Liver (tissue), 9 donors: ENCODE data around the gene ANXA9. TPM values are rescaled to one million over a fixed set of nuclear protein-coding genes. Genes with fewer than 3 reads are reported as not detected.

ENCODE experiments used
- DNase-seq: peaks from one replicate; pipeline ENCODE4 v3.0.0-alpha.2; 2017; ENCODE audit warnings: low spot score
- H3K27ac ChIP-seq, 2 donors: one replicate each; pipeline ENCODE4 v1.7.0; 2013; ENCODE audit warnings: inconsistent platforms in 2 of 2, low read length in 2 of 2, control low read depth in 1 of 2, low read depth in 1 of 2, mild to moderate bottlenecking in 1 of 2
- H3K27me3 ChIP-seq, 4 donors: one replicate each; pipeline versions ENCODE4 v1.6.1 to v1.7.0; 2013; ENCODE audit warnings: low read length in 3 of 4, inconsistent platforms in 1 of 4, mild to moderate bottlenecking in 1 of 4, moderate library complexity in 1 of 4; ENCODE audit not compliant: control insufficient read depth in 4 of 4, insufficient read depth in 4 of 4
- H3K36me3 ChIP-seq, 4 donors: one replicate each; pipeline versions ENCODE4 v1.6.1 to v1.7.0; 2013; ENCODE audit warnings: low read length in 3 of 4, mild to moderate bottlenecking in 3 of 4, low read depth in 1 of 4, moderate library complexity in 1 of 4; ENCODE audit not compliant: control insufficient read depth in 4 of 4, insufficient read depth in 3 of 4
- H3K4me1 ChIP-seq, 4 donors: one replicate each; pipeline versions ENCODE4 v1.6.1 to v1.7.0; 2013; ENCODE audit warnings: low read length in 3 of 4, mild to moderate bottlenecking in 3 of 4, moderate library complexity in 1 of 4; ENCODE audit not compliant: control insufficient read depth in 4 of 4, insufficient read depth in 4 of 4
- H3K4me3 ChIP-seq, 3 donors: one replicate each; pipeline versions ENCODE4 v1.6.1 to v1.7.0; 2013; ENCODE audit warnings: low read length in 3 of 3, control low read depth in 1 of 3, low read depth in 1 of 3, mild to moderate bottlenecking in 1 of 3
- H3K9ac ChIP-seq, 2 donors: one replicate each; pipeline ENCODE4 v1.7.0; 2013; ENCODE audit warnings: low read length in 2 of 2, mild to moderate bottlenecking in 2 of 2, moderate library complexity in 2 of 2, control low read depth in 1 of 2, low read depth in 1 of 2
- H3K9me3 ChIP-seq, 4 donors: one replicate each; pipeline versions ENCODE4 v1.6.1 to v1.7.0; 2013; ENCODE audit warnings: low read length in 3 of 4; ENCODE audit not compliant: control insufficient read depth in 4 of 4
- CTCF ChIP-seq: fragments of 150-350 bp; IDR thresholded peaks from 2 replicates; pipeline ENCODE4 v1.5.1; 2017; ENCODE audit warnings: improper control_type of control experiment, low read depth, low read length; ENCODE audit not compliant: missing input control
- EGR1 ChIP-seq, 2 donors: IDR thresholded peaks; 2 replicates each; pipeline ENCODE4 v1.6.1; 2016 to 2018; ENCODE audit warnings: antibody characterized with exemption in 2 of 2, low read depth in 2 of 2
- FOXA1 ChIP-seq: IDR thresholded peaks from 2 replicates; pipeline ENCODE4 v1.6.1; 2016; ENCODE audit warnings: antibody characterized with exemption
- FOXA2 ChIP-seq: IDR thresholded peaks from 2 replicates; pipeline ENCODE4 v1.6.1; 2016; ENCODE audit warnings: antibody characterized with exemption
- GABPA ChIP-seq, 2 donors: IDR thresholded peaks in 1 of 2; conservative IDR thresholded peaks in 1 of 2; 2 replicates each; pipeline ENCODE4 v1.6.1; 2016; ENCODE audit warnings: antibody characterized with exemption in 2 of 2, mild to moderate bottlenecking in 1 of 2, moderate library complexity in 1 of 2
- HNF4A ChIP-seq, 2 donors: conservative IDR thresholded peaks; 2 replicates each; pipeline ENCODE4 v1.6.1; 2016; ENCODE audit warnings: antibody characterized with exemption in 2 of 2, mild to moderate bottlenecking in 2 of 2
- JUND ChIP-seq, 2 donors: IDR thresholded peaks; 2 replicates each; pipeline ENCODE4 v1.6.1; 2016; ENCODE audit warnings: antibody characterized with exemption in 2 of 2
- MAX ChIP-seq: IDR thresholded peaks from 2 replicates; pipeline ENCODE4 v1.6.1; 2016; ENCODE audit warnings: antibody characterized with exemption
- NR2F2 ChIP-seq: IDR thresholded peaks from 2 replicates; pipeline ENCODE4 v1.6.1; 2016; ENCODE audit warnings: antibody characterized with exemption
- RAD21 ChIP-seq, 2 donors: IDR thresholded peaks; 2 replicates each; pipeline ENCODE4 v1.6.1; 2016; ENCODE audit warnings: antibody characterized with exemption in 2 of 2, mild to moderate bottlenecking in 2 of 2
- REST ChIP-seq: IDR thresholded peaks from 2 replicates; pipeline ENCODE4 v1.6.1; 2016; ENCODE audit warnings: antibody characterized with exemption, mild to moderate bottlenecking
- SP1 ChIP-seq: IDR thresholded peaks from 2 replicates; pipeline ENCODE4 v1.6.1; 2018; ENCODE audit warnings: antibody characterized with exemption, mild to moderate bottlenecking
- TAF1 ChIP-seq: conservative IDR thresholded peaks from 2 replicates; pipeline ENCODE4 v1.6.1; 2016; ENCODE audit warnings: antibody characterized with exemption, mild to moderate bottlenecking
- YY1 ChIP-seq: IDR thresholded peaks from 2 replicates; pipeline ENCODE4 v1.6.1; 2016; ENCODE audit warnings: antibody characterized with exemption, mild to moderate bottlenecking
- WGBS: extraction: QIAGEN DNeasy Blood & Tissue Kit; methylation state at CpG from one replicate; pipeline ENCODE4 v1.1.7; 2013; 5-methylcytosine and 5-hydroxymethylcytosine counted together
- polyA plus RNA-seq, 2 donors: library from polyadenylated mRNA; stranded (reverse) in 1 of 2; unstranded in 1 of 2; fragments of 200-250 nt in 1 of 2; fragments of >200 nt in 1 of 2; fragmentation: Nextera tagmentation in 1 of 2; extraction: Ambion mirVana in 1 of 2; gene quantifications; one replicate each; pipeline versions ENCODE4 v1.2.1 to v1.2.3, GENCODE V29; 2013 to 2015
- total RNA-seq, 2 donors: library from RNA; depleted of rRNA; stranded (reverse); fragments of >200 nt; gene quantifications; one replicate each; pipeline ENCODE4 v1.2.3, GENCODE V29; 2014
- TF ChIP-seq, protein P1 (sequence below): IDR thresholded peaks from 2 replicates; pipeline ENCODE4 v1.6.1; 2016; ENCODE audit warnings: antibody characterized with exemption
- TF ChIP-seq, protein P2 (sequence below): IDR thresholded peaks from 2 replicates; pipeline ENCODE4 v1.6.1; 2016; ENCODE audit warnings: antibody characterized with exemption
- donor health status: healthy.
- donor health status: healthy.
- donor health status: healthy.
- donor health status: healthy.
- donor health status: healthy.

The ANXA9 gene
- total and polyA plus RNA-seq, 4 donors = 7.5 to 24.0 (median 17.0) TPM

DNA sequence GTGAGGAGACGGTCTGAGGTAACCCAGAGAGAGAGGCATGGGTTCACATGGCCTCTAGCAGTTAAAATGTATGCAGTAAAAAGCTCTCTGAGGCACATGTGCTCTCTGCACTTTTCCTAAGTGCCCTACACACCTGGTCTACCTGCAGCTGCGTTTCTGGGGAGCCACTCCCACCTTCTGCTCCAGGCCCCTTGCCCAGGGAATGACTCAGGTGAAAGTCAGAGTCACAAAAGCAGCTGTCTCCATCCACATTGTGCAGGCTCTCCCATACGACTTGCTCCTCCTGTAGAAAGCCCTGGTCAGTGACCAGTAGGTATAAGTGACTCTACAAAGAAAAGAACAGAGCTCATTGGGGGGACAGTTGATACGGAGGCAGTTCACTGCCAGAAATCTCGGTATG is 15.9 kb downstream of the ANXA9 start:
- H3K27ac ChIP-seq = no peak overlapping the region
- H3K27me3 ChIP-seq = no peaks in the 10 kb centered on the region
- H3K36me3 ChIP-seq = peaks cover 6 to 52% (median 39%) of the 10 kb centered on the region in 4 donors
- no peak for DNase-seq
- TF ChIP-seq CTCF (no peak), GABPA (IDR thresholded peaks at IDR 0.05 in 1 of 2, conservative IDR thresholded peaks at IDR 0.05 in 1 of 2) (no peak), NR2F2 (no peak), TAF1 (no peak), SP1 (no peak), RAD21 (IDR thresholded peaks at IDR 0.05) (no peak), FOXA2 (no peak), JUND (IDR thresholded peaks at IDR 0.05) (no peak), REST (no peak), HNF4A (conservative IDR thresholded peaks at IDR 0.05) (no peak), MAX (no peak), FOXA1 (no peak), YY1 (no peak), EGR1 (IDR thresholded peaks at IDR 0.05; ENCODE audit: low read depth in 2 of 2) (no peak)
- TF ChIP-seq, protein P1, sequence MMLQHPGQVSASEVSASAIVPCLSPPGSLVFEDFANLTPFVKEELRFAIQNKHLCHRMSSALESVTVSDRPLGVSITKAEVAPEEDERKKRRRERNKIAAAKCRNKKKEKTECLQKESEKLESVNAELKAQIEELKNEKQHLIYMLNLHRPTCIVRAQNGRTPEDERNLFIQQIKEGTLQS = no peak
- TF ChIP-seq, protein P2, sequence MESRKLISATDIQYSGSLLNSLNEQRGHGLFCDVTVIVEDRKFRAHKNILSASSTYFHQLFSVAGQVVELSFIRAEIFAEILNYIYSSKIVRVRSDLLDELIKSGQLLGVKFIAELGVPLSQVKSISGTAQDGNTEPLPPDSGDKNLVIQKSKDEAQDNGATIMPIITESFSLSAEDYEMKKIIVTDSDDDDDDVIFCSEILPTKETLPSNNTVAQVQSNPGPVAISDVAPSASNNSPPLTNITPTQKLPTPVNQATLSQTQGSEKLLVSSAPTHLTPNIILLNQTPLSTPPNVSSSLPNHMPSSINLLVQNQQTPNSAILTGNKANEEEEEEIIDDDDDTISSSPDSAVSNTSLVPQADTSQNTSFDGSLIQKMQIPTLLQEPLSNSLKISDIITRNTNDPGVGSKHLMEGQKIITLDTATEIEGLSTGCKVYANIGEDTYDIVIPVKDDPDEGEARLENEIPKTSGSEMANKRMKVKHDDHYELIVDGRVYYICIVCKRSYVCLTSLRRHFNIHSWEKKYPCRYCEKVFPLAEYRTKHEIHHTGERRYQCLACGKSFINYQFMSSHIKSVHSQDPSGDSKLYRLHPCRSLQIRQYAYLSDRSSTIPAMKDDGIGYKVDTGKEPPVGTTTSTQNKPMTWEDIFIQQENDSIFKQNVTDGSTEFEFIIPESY = no peak
- H3K4me3 ChIP-seq = no peak overlapping the region
- no peak overlapping the region for H3K9ac ChIP-seq
- no peaks in the 10 kb centered on the region for H3K9me3 ChIP-seq
- H3K4me1 ChIP-seq = peaks cover 0 to 10% (median 6%) of the 10 kb centered on the region in 4 donors
- WGBS = 65% methylated on average over 5 of the region's 5 CpGs
